ENCODE measurements around the gene FBXO27. TPM values are rescaled to one million over a fixed set of nuclear protein-coding genes. Genes with fewer than 3 reads are reported as not detected.

The FBXO27 gene
- total RNA-seq, 1 experiment from 2014 or later: 18.9 TPM

DNA sequence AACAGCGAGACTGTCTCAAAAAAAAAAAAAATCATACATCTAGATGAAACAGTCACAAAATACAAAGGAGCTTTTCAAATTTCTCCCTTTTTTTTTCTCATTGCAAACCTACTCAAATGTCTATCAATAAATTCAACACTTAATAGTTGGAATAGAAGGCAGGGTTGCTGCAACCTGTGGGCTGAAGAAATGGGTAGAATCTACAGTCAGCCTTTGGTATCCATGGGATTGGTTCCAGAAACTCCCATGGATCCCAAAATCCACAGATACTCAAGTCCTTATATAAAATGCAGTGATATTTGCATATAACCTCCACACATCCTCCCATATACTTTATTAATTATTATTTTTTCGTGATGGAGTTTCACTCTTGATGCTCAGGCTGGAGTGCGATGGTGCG lies 14.7 kb downstream of the FBXO27 start:
- DNase-seq (ENCODE audit: low spot score): no peak
- TF ChIP-seq, protein P1, sequence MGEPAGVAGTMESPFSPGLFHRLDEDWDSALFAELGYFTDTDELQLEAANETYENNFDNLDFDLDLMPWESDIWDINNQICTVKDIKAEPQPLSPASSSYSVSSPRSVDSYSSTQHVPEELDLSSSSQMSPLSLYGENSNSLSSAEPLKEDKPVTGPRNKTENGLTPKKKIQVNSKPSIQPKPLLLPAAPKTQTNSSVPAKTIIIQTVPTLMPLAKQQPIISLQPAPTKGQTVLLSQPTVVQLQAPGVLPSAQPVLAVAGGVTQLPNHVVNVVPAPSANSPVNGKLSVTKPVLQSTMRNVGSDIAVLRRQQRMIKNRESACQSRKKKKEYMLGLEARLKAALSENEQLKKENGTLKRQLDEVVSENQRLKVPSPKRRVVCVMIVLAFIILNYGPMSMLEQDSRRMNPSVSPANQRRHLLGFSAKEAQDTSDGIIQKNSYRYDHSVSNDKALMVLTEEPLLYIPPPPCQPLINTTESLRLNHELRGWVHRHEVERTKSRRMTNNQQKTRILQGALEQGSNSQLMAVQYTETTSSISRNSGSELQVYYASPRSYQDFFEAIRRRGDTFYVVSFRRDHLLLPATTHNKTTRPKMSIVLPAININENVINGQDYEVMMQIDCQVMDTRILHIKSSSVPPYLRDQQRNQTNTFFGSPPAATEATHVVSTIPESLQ (CRISPR knock-in tag; IDR thresholded peaks at IDR 0.05): no peak
- TF ChIP-seq, protein P2, sequence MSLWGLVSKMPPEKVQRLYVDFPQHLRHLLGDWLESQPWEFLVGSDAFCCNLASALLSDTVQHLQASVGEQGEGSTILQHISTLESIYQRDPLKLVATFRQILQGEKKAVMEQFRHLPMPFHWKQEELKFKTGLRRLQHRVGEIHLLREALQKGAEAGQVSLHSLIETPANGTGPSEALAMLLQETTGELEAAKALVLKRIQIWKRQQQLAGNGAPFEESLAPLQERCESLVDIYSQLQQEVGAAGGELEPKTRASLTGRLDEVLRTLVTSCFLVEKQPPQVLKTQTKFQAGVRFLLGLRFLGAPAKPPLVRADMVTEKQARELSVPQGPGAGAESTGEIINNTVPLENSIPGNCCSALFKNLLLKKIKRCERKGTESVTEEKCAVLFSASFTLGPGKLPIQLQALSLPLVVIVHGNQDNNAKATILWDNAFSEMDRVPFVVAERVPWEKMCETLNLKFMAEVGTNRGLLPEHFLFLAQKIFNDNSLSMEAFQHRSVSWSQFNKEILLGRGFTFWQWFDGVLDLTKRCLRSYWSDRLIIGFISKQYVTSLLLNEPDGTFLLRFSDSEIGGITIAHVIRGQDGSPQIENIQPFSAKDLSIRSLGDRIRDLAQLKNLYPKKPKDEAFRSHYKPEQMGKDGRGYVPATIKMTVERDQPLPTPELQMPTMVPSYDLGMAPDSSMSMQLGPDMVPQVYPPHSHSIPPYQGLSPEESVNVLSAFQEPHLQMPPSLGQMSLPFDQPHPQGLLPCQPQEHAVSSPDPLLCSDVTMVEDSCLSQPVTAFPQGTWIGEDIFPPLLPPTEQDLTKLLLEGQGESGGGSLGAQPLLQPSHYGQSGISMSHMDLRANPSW (CRISPR knock-in tag; conservative IDR thresholded peaks at IDR 0.05; ENCODE audit: low read depth): no peak
- TF ChIP-seq, protein P3, sequence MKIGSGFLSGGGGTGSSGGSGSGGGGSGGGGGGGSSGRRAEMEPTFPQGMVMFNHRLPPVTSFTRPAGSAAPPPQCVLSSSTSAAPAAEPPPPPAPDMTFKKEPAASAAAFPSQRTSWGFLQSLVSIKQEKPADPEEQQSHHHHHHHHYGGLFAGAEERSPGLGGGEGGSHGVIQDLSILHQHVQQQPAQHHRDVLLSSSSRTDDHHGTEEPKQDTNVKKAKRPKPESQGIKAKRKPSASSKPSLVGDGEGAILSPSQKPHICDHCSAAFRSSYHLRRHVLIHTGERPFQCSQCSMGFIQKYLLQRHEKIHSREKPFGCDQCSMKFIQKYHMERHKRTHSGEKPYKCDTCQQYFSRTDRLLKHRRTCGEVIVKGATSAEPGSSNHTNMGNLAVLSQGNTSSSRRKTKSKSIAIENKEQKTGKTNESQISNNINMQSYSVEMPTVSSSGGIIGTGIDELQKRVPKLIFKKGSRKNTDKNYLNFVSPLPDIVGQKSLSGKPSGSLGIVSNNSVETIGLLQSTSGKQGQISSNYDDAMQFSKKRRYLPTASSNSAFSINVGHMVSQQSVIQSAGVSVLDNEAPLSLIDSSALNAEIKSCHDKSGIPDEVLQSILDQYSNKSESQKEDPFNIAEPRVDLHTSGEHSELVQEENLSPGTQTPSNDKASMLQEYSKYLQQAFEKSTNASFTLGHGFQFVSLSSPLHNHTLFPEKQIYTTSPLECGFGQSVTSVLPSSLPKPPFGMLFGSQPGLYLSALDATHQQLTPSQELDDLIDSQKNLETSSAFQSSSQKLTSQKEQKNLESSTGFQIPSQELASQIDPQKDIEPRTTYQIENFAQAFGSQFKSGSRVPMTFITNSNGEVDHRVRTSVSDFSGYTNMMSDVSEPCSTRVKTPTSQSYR (CRISPR knock-in tag; IDR thresholded peaks at IDR 0.05): no peak
- no peak for TF ChIP-seq CREM (CRISPR knock-in tag; IDR thresholded peaks at IDR 0.05)
- TF ChIP-seq ATF1 (CRISPR knock-in tag; IDR thresholded peaks at IDR 0.05): no peak
- TF ChIP-seq CBFB (CRISPR knock-in tag; IDR thresholded peaks at IDR 0.05; ENCODE audit: low read depth): no peak
- no peak for TF ChIP-seq HMGA2 (CRISPR knock-in tag; IDR thresholded peaks at IDR 0.05)
- TF ChIP-seq, protein P4, sequence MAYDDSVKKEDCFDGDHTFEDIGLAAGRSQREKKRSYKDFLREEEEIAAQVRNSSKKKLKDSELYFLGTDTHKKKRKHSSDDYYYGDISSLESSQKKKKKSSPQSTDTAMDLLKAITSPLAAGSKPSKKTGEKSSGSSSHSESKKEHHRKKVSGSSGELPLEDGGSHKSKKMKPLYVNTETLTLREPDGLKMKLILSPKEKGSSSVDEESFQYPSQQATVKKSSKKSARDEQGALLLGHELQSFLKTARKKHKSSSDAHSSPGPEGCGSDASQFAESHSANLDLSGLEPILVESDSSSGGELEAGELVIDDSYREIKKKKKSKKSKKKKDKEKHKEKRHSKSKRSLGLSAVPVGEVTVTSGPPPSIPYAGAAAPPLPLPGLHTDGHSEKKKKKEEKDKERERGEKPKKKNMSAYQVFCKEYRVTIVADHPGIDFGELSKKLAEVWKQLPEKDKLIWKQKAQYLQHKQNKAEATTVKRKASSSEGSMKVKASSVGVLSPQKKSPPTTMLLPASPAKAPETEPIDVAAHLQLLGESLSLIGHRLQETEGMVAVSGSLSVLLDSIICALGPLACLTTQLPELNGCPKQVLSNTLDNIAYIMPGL (CRISPR knock-in tag; IDR thresholded peaks at IDR 0.05): no peak
- CTCF ChIA-PET: no interaction called here
- H3K27me3 Mint-ChIP-seq (ENCODE audit: low read depth): no peaks in the 10 kb centered on the region
- ATAC-seq: no peak
- H3K4me1 Mint-ChIP-seq: no peaks in the 10 kb centered on the region
- no peak overlapping the region for H3K4me3 Mint-ChIP-seq
- no peak overlapping the region for H3K27ac Mint-ChIP-seq
- no peaks in the 10 kb centered on the region for H3K9me3 Mint-ChIP-seq
- 0 out of 2 replicates have a peak, but pooled peaks cover 2% of the 10 kb centered on the region for H3K36me3 Mint-ChIP-seq
- POLR2A ChIA-PET: no interaction called here

DNA sequence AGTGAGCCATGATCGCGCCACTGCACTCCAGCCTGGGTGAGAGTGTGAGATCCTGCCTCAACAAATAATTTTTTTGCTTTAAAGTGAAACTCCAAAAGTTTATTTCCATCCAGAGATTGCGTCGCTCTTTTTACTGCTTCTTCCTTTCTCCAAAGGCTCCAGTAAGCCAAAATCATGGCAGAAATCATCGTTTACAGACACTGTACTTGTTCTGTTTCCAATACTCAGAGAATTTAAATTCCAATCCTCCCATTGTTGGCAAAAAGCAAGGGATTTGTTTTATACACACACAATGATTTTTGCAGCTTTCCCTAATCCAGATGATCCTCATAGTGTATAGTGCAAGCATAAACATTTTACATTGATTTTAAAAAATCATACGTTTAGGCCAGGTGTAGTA lies 15.3 kb downstream of the FBXO27 start:
- Mint-ChIP-seq H3K27ac (no peak overlapping the region), H3K9me3 (no peaks in the 10 kb centered on the region), H3K4me1 (no peaks in the 10 kb centered on the region), H3K4me3 (no peak overlapping the region), H3K27me3 (ENCODE audit: low read depth) (no peaks in the 10 kb centered on the region), H3K36me3 (0 out of 2 replicates have a peak, but pooled peaks cover 2% of the 10 kb centered on the region)
- ATAC-seq (no peak), DNase-seq (ENCODE audit: low spot score) (no peak)
- ChIA-PET POLR2A (no interaction called here), CTCF (interaction anchor here (0.8 kb wide), 1 partner anchor 41 kb away, joined by 5 read pairs; no protein-coding TSS in a partner anchor)
- TF ChIP-seq ZNF263 (CRISPR knock-in tag; IDR thresholded peaks at IDR 0.05; ENCODE audit: low read depth) (no peak), ESRRA (CRISPR knock-in tag; IDR thresholded peaks at IDR 0.05; ENCODE audit: borderline replicate concordance) (no peak), ZNF317 (CRISPR knock-in tag; IDR thresholded peaks at IDR 0.05; ENCODE audit: borderline replicate concordance, low read depth) (no peak), ZNF671 (CRISPR knock-in tag; IDR thresholded peaks at IDR 0.05) (no peak)
- TF ChIP-seq, protein P5, sequence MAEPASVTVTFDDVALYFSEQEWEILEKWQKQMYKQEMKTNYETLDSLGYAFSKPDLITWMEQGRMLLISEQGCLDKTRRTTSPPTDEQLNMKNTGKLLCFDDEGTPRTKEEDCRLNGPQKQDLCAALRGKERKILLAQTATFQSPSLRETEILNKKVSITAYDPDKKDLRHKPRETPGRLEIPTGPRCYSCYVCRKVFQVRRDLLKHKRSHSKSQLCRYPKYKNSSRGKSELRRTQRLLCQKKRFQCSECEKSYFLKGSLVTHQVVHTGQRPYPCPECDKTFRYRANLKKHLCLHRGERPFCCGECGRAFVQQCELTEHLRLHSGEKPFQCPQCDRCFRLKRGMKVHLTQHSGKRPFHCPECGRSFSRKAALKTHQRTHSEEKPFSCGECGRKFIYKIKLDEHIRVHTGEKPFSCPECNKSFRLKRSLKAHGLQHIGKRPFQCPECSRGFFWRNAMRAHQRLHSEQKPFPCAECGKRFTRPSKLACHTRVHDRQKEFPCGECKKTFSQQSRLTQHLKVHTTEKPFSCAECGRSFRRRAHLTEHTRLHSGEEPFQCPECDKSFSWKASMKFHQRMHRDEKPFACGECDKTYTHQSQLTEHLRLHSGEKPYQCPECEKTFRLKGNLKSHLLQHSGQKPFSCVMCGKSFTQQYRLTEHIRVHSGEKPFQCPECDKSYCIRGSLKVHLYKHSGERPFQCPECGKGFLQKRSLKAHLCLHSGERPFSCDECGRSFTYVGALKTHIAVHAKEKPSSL (CRISPR knock-in tag; conservative IDR thresholded peaks at IDR 0.05): no peak
